Transverse colon (tissue), 4 donors: ENCODE data around the gene CDKN2D. TPM values are rescaled to one million over a fixed set of nuclear protein-coding genes. Genes with fewer than 3 reads are reported as not detected.

Source experiments
- DNase-seq: peaks from one replicate; pipeline ENCODE4 v3.0.0-alpha.2; 2019
- H3K27ac ChIP-seq, 4 donors: fragments of 200-600 bp; sonication (generic); 2 replicates each; pipeline ENCODE4 v1.5.1; 2016 to 2018; ENCODE audit warnings: inconsistent platforms in 4 of 4
- H3K27me3 ChIP-seq: fragments of 200-600 bp; sonication (generic); 2 replicates; pipeline ENCODE4 v1.5.1; 2017; ENCODE audit warnings: inconsistent platforms
- H3K36me3 ChIP-seq, 4 donors: fragments of 200-600 bp; sonication (generic); 2 replicates each; pipeline ENCODE4 v1.5.1; 2017 to 2019; ENCODE audit warnings: inconsistent platforms in 4 of 4
- H3K4me1 ChIP-seq, 4 donors: fragments of 200-600 bp; sonication (generic); 2 replicates each; pipeline ENCODE4 v1.5.1; 2017 to 2020; ENCODE audit warnings: inconsistent platforms in 4 of 4
- H3K4me3 ChIP-seq, 4 donors: fragments of 200-600 bp; sonication (generic); 1 replicate in 1 of 4; 2 replicates in 3 of 4; pipeline versions ENCODE4 v1.5.1 to v1.6.1; 2017 to 2019; ENCODE audit warnings: inconsistent platforms in 4 of 4
- H3K9me3 ChIP-seq, 2 donors: fragments of 200-600 bp; sonication (generic); 2 replicates each; pipeline ENCODE4 v1.5.1; 2017 to 2019; ENCODE audit warnings: inconsistent platforms in 2 of 2
- CTCF ChIP-seq, 5 experiments: fragments of 200-600 bp in 3 of 5; fragments of 450-650 bp in 2 of 5; sonication (generic) in 3 of 5; IDR thresholded peaks; 1 replicate in 2 of 5; 2 replicates in 3 of 5; pipeline ENCODE4 v1.5.1; 2016 to 2017; ENCODE audit warnings: antibody characterized with exemption in 5 of 5, inconsistent platforms in 3 of 5, mild to moderate bottlenecking in 2 of 5, moderate library complexity in 1 of 5
- EP300 ChIP-seq: sonication (generic); formaldehyde crosslinking; IDR thresholded peaks from one replicate; pipeline ENCODE4 v1.6.1; 2017; ENCODE audit warnings: antibody characterized with exemption, low read depth
- POLR2A ChIP-seq: fragments of 450-650 bp; IDR thresholded peaks from one replicate; pipeline ENCODE4 v1.6.1; 2016; ENCODE audit warnings: antibody characterized with exemption, mild to moderate bottlenecking, moderate library complexity
- POLR2AphosphoS5 ChIP-seq, 3 donors: sonication (generic); formaldehyde crosslinking; IDR thresholded peaks; one replicate each; pipeline ENCODE4 v1.6.1; 2016; ENCODE audit warnings: antibody characterized with exemption in 3 of 3
- WGBS, 2 donors: methylation state at CpG; one replicate each; pipeline ENCODE4 v1.1.5; 2018; ENCODE audit warnings: low coverage in 1 of 2; 5-methylcytosine and 5-hydroxymethylcytosine counted together
- in situ Hi-C, 4 donors: fragments of 200-750 bp; cut with MboI; loops; one replicate each; pipeline versions ENCODE4 v1.15.0 to v1.15.1; 2017; ENCODE audit warnings: low sequenced_read_pairs in 3 of 4, low pct_ligation_motif_present in 1 of 4, low pct_unique_long_range_greater_than_20kb in 1 of 4
- intact Hi-C: fragments of 100-400 bp; cut with DNase I; formaldehyde crosslinking; loops from one replicate; pipeline ENCODE4 v1.15.1; 2023; ENCODE audit warnings: low total_unique reads
- total RNA-seq, 4 donors: library from RNA; depleted of rRNA; stranded (reverse); fragments of >200 nt; gene quantifications; one replicate each; pipeline ENCODE4 v1.1.0, GENCODE V29; 2016

Gene CDKN2D
- total RNA-seq, 4 donors from 2014 or later, result 4.9 to 11.4 (median 7.1) TPM

GRCh38 chr19:10611907-10612306, 43.1 kb upstream of the CDKN2D start:
- in situ Hi-C loops, result no loop called here
- TF ChIP-seq EP300, result no peak
- Histone ChIP-seq H3K4me1 (peaks cover 4 to 23% (median 11%) of the 10 kb centered on the region in 4 donors), H3K27me3 (no peaks in the 10 kb centered on the region), H3K4me3 (no peak overlapping the region), H3K9me3 (no peaks in the 10 kb centered on the region), H3K27ac (peak overlapping the region in 3 of 4 donors; percentile 18 to 66 (median 50)), H3K36me3 (no peaks in the 10 kb centered on the region)
- WGBS, 2 donors, result 85 to 86% methylated on average over 4 to 5 of the region's 5 CpGs
- intact Hi-C loops, result no loop called here
- DNase-seq, result no peak

DNA sequence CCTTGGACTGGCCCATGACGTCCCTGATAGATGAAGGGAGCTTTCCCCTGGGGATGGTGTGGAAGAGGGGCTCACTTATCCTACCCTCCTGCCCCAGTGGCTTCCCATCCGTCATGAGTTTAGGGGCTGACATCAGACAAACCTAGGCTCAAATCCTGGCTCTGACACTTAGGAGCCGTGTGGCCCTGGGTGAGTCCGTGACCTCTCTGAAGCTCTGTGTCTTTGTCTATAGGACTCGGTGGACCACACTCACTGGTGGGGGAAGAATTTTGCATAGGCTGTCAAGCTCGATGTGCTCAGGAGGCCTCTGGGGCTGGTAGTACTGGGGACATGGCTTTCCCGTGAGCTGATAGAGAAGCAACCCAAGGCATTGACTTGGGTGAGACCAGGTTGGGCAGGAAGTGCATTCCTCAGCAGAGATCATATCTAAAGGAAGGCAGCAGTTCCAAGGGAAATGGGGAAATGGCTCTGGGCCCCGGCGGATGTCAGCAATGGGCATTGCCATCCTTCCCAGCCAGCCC, 35.7 kb upstream of the CDKN2D start:
- DNase-seq, result peak; percentile 15
- 63 to 80% methylated on average over 2 to 9 of the region's 9 CpGs for WGBS, 2 donors
- in situ Hi-C loops, result no loop called here

DNA sequence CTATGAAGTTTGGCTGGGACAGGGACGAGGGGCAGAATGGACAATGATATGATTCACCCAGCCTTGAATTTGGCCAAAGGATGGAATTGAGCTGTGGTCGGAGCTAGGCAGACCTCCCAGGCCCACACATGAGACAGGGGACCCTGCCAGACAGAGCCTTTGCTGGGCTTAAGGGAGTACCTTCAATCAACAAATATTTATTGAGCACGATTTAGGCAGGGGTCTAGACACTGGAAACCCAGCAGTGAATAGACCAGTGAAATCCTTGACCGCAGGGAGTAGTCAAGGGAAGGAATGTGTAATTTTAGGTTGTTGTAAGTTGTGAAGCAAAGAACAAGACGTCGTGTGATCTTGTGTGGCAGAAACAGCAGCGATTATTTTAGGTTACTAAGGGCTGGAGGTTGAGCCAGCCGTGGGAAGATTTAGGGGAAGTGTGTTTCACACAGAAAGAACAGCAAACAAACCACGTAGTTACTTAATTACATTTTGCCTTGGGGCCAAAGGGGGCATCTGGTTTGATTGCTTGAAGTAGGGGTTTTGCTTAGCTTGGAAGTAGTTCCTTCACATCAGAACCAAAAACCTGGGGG, 35.2 kb upstream of the CDKN2D start:
- TF ChIP-seq POLR2A, result no peak
- peak in 1 of 3 donors; percentile 6 for TF ChIP-seq POLR2AphosphoS5 (IDR thresholded peaks at IDR 0.05)
- TF ChIP-seq EP300, result no peak
- no peak for TF ChIP-seq CTCF (IDR thresholded peaks at IDR 0.05)
- Histone ChIP-seq H3K4me1 (peaks cover 0 to 32% (median 13%) of the 10 kb centered on the region in 4 donors), H3K27me3 (no peaks in the 10 kb centered on the region), H3K9me3 (no peaks in the 10 kb centered on the region), H3K4me3 (peak overlapping the region in 1 of 4 donors; percentile 100), H3K27ac (peak overlapping the region; percentile 84 to 95 (median 88)), H3K36me3 (no peaks in the 10 kb centered on the region)
- intact Hi-C loops, result no loop called here
- DNase-seq, result peak; percentile 24
- in situ Hi-C loops, result no loop called here
- WGBS, 2 donors, result 23 to 26% methylated on average over 4 to 9 of the region's 9 CpGs

More for the DNA sequence above, 35.7 kb upstream of the CDKN2D start:
- H3K27ac ChIP-seq, result peak overlapping the region; percentile 84 to 95 (median 88)
- H3K9me3 ChIP-seq, result no peaks in the 10 kb centered on the region
- TF ChIP-seq POLR2AphosphoS5 (IDR thresholded peaks at IDR 0.05), result no peak
- TF ChIP-seq CTCF (IDR thresholded peaks at IDR 0.05), result no peak
- TF ChIP-seq POLR2A, result no peak
- TF ChIP-seq EP300, result no peak
- no peaks in the 10 kb centered on the region for H3K36me3 ChIP-seq
- H3K4me3 ChIP-seq, result no peak overlapping the region
- intact Hi-C loops, result no loop called here
- peaks cover 0 to 32% (median 13%) of the 10 kb centered on the region in 4 donors for H3K4me1 ChIP-seq
- no peaks in the 10 kb centered on the region for H3K27me3 ChIP-seq

GRCh38 chr19:10603084-10603872, 34.5 kb upstream of the CDKN2D start:
- H3K4me1 ChIP-seq, result peaks cover 0 to 32% (median 13%) of the 10 kb centered on the region in 4 donors

More at GRCh38 chr19:10603084-10603872, 34.5 kb upstream of the CDKN2D start:
- H3K4me3 ChIP-seq, result peak overlapping the region; percentile 78 to 100 (median 83)
- no peaks in the 10 kb centered on the region for H3K36me3 ChIP-seq
- intact Hi-C loops (no loop called here), in situ Hi-C loops (no loop called here)
- H3K27ac ChIP-seq, result peak overlapping the region; percentile 84 to 95 (median 88)
- DNase-seq, result peak; percentile 66
- no peaks in the 10 kb centered on the region for H3K27me3 ChIP-seq
- H3K9me3 ChIP-seq, result no peaks in the 10 kb centered on the region
- TF ChIP-seq EP300 (no peak), POLR2A (peak; percentile 41), POLR2AphosphoS5 (IDR thresholded peaks at IDR 0.05) (peak in 2 of 3 donors; percentile 12 to 14)
- WGBS, 2 donors, result 23% methylated on average over 18 of the region's 19 CpGs; no CpG with 5 or more reads in 1 of the 2 donors
